Common myeloid progenitor, CD34-positive (primary cell): ENCODE measurements around the gene GIMAP2.

Experiments used
- CTCF ChIA-PET: fragments of 350-600 bp; sonication (Branson Sonifier 250); formaldehyde crosslinking; loops from one replicate; lab custom pipeline; 2021; ENCODE audit warnings: antibody characterized with exemption; lab: Charles Lee
- POLR2A ChIA-PET: fragments of 350-600 bp; sonication (Branson Sonifier 250); formaldehyde crosslinking; loops from one replicate; lab custom pipeline; 2021; ENCODE audit warnings: antibody characterized with exemption; lab: Charles Lee
- DNase-seq, 3 donors: peaks; one replicate each; pipeline versions ENCODE4 v3.0.0 to v3.0.0-alpha.2; 2013
- H3K27ac ChIP-seq, 2 experiments: 1 replicate in 1 of 2; 2 replicates in 1 of 2; pipeline ENCODE4 v1.7.0; 2013; ENCODE audit warnings: inconsistent platforms in 2 of 2, low read length in 2 of 2, mild to moderate bottlenecking in 2 of 2, low read depth in 1 of 2, moderate library complexity in 1 of 2; ENCODE audit not compliant: severe bottlenecking in 2 of 2, insufficient read depth in 1 of 2, poor library complexity in 1 of 2
- H3K27me3 ChIP-seq, 5 experiments: replicated peaks in 2 of 5; 1 replicate in 3 of 5; 2 replicates in 2 of 5; pipeline versions ENCODE4 v1.6.1 to v1.7.0; 2013; ENCODE audit warnings: low read length in 4 of 5, mild to moderate bottlenecking in 2 of 5, moderate library complexity in 2 of 5, inconsistent platforms in 1 of 5; ENCODE audit not compliant: insufficient read depth in 5 of 5, control insufficient read depth in 4 of 5
- H3K36me3 ChIP-seq, 4 experiments: 1 replicate in 2 of 4; 2 replicates in 2 of 4; pipeline versions ENCODE4 v1.6.1 to v1.7.0; 2013; ENCODE audit warnings: low read length in 3 of 4, control low read depth in 1 of 4, mild to moderate bottlenecking in 1 of 4; ENCODE audit not compliant: control insufficient read depth in 4 of 4, insufficient read depth in 4 of 4
- H3K4me1 ChIP-seq, 4 experiments: 1 replicate in 3 of 4; 2 replicates in 1 of 4; pipeline versions ENCODE4 v1.6.1 to v1.7.1; 2013; ENCODE audit warnings: low read length in 3 of 4, mild to moderate bottlenecking in 3 of 4, control low read depth in 1 of 4, inconsistent platforms in 1 of 4, moderate library complexity in 1 of 4; ENCODE audit not compliant: control insufficient read depth in 4 of 4, insufficient read depth in 4 of 4; ENCODE audit errors: control extremely low read depth in 1 of 4
- H3K4me3 ChIP-seq, 7 experiments: 1 replicate in 4 of 7; 2 replicates in 3 of 7; pipeline versions ENCODE4 v1.5.1 to v1.7.0; 2013; ENCODE audit warnings: mild to moderate bottlenecking in 7 of 7, low read length in 6 of 7, moderate library complexity in 6 of 7, inconsistent platforms in 2 of 7, low read depth in 2 of 7, control low read depth in 1 of 7; ENCODE audit not compliant: insufficient read depth in 4 of 7, control insufficient read depth in 1 of 7; ENCODE audit errors: extremely low read depth in 1 of 7
- H3K9me3 ChIP-seq, 5 experiments: 1 replicate in 4 of 5; 2 replicates in 1 of 5; pipeline versions ENCODE4 v1.6.1 to v1.7.1; 2013; ENCODE audit warnings: low read length in 4 of 5, mild to moderate bottlenecking in 2 of 5, inconsistent platforms in 1 of 5, low read depth in 1 of 5, moderate library complexity in 1 of 5; ENCODE audit not compliant: control insufficient read depth in 4 of 5, insufficient read depth in 2 of 5; ENCODE audit errors: control extremely low read depth in 1 of 5
- WGBS: methylation state at CpG from one replicate; pipeline ENCODE4 v1.1.5; 2013; ENCODE audit not compliant: insufficient coverage; 5-methylcytosine and 5-hydroxymethylcytosine counted together

GIMAP2 gene

DNA sequence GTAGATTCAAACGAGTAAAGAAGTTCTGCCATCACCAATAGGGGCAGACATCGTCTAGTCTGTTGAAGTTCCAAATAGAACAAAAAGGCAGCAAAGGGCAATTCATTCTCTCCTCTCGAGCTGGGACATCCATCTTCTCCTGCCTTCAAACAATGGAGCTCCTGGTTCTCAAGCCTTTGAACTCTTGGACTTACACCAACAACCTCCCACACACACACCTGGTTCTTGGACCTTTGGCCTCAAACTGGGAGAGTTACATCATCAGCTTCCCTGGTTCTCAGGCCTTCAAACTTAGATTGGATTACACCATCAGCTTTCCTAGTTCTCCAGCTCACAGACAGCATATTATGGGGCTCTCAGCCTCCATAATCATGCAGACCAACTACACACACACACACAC, 41.9 kb downstream of the GIMAP2 start:
- no peak for DNase-seq
- WGBS, result 95% methylated on average over 3 of the region's 3 CpGs
- CTCF ChIA-PET, result interaction anchor here (1.3 kb wide), 2 partner anchors 10 to 29 kb away, joined by 3 to 4 read pairs; partner anchors contain the start of gene GIMAP1

DNA sequence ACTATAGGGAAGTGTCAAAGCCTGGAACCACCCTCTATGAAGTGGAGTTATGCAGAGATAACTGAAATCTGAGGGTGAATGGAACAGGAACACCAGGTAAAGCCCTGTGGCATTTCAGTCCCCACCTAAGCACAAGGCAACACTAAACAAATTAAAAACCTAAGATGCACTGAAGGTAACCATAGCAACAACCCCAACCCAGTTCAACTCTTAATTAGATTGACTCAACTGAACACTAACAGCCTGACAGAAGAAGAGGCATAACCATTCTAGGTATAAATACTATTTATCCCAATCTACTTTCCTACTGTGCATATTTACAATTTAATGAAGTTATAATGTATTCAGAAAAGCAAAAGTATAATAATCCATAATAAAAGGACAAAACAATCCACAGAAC, 42.5 kb downstream of the GIMAP2 start:
- no peak for DNase-seq

More for the DNA sequence above, 41.9 kb downstream of the GIMAP2 start:
- H3K27me3 ChIP-seq, result no peaks in the 10 kb centered on the region
- H3K27ac ChIP-seq, result no peak overlapping the region
- no peak overlapping the region for H3K4me3 ChIP-seq
- H3K4me1 ChIP-seq, result peaks cover 0 to 8% (median 2%) of the 10 kb centered on the region in 4 experiments
- peaks cover 0 to 12% (median 4%) of the 10 kb centered on the region in 4 experiments for H3K36me3 ChIP-seq
- POLR2A ChIA-PET, result no interaction called here
- H3K9me3 ChIP-seq, result peaks cover 2 to 28% (median 12%) of the 10 kb centered on the region in 5 experiments

GRCh38 chr7:150728609-150729008, 43.1 kb downstream of the GIMAP2 start:
- H3K27ac ChIP-seq, result no peak overlapping the region
- POLR2A ChIA-PET, result interaction anchor here (0.5 kb wide), 1 partner anchor 209 kb away, joined by 3 read pairs; no protein-coding TSS in a partner anchor
- CTCF ChIA-PET, result interaction anchor here (0.9 kb wide), 1 partner anchor 14 kb away, joined by 3 read pairs; no protein-coding TSS in a partner anchor

More for the DNA sequence above, 42.5 kb downstream of the GIMAP2 start:
- CTCF ChIA-PET, result interaction anchor here (1.3 kb wide), 2 partner anchors 11 to 28 kb away, joined by 3 to 4 read pairs; partner anchors contain the start of gene GIMAP1
- peaks cover 2 to 28% (median 12%) of the 10 kb centered on the region in 5 experiments for H3K9me3 ChIP-seq
- POLR2A ChIA-PET, result no interaction called here
- H3K36me3 ChIP-seq, result peaks cover 0 to 10% (median 2%) of the 10 kb centered on the region in 4 experiments
- no peak overlapping the region for H3K27ac ChIP-seq
- no peaks in the 10 kb centered on the region for H3K27me3 ChIP-seq
- no peak overlapping the region for H3K4me3 ChIP-seq
- peaks cover 0 to 5% (median 2%) of the 10 kb centered on the region in 4 experiments for H3K4me1 ChIP-seq

DNA sequence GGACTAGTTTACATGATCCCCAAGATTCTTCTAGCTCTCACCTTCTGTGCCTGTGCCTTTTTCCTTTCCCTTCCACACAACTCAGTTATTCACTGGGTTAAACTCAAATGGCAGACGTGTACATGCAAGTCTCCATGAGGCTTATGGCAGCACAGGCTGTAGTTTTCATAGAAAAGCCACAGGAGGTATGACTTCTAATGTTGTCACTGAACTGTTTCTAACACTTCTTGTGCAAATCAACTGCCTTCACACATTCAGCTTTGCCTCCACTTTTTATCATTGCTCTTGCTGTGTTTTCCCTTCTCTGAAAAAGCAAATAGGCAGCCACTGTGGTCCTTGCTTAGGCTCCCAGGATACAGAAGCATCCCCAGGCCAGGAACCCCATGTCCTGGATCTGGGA, 46.4 kb downstream of the GIMAP2 start:
- peaks cover 0 to 6% (median 3%) of the 10 kb centered on the region in 4 experiments for H3K4me1 ChIP-seq
- peaks cover 2 to 18% (median 7%) of the 10 kb centered on the region in 5 experiments for H3K9me3 ChIP-seq
- H3K27me3 ChIP-seq, result no peaks in the 10 kb centered on the region
- H3K4me3 ChIP-seq, result no peak overlapping the region
- 80% methylated on average over 1 of the region's 1 CpG for WGBS
- peaks cover 0 to 4% (median 0%) of the 10 kb centered on the region in 4 experiments for H3K36me3 ChIP-seq
- POLR2A ChIA-PET, result no interaction called here
- CTCF ChIA-PET, result interaction anchor here (0.6 to 2.6 kb wide), 5 partner anchors 10 to 146 kb away, joined by 3 to 12 read pairs (median 5); no protein-coding TSS in a partner anchor
- no peak for DNase-seq
- no peak overlapping the region for H3K27ac ChIP-seq

More at GRCh38 chr7:150728609-150729008, 43.1 kb downstream of the GIMAP2 start:
- no peak overlapping the region for H3K4me3 ChIP-seq
- H3K4me1 ChIP-seq, result peaks cover 0 to 2% (median 0%) of the 10 kb centered on the region in 4 experiments
- no peak for DNase-seq
- H3K36me3 ChIP-seq, result peaks cover 0 to 10% (median 1%) of the 10 kb centered on the region in 4 experiments
- peaks cover 2 to 28% (median 12%) of the 10 kb centered on the region in 5 experiments for H3K9me3 ChIP-seq
- no peaks in the 10 kb centered on the region for H3K27me3 ChIP-seq

DNA sequence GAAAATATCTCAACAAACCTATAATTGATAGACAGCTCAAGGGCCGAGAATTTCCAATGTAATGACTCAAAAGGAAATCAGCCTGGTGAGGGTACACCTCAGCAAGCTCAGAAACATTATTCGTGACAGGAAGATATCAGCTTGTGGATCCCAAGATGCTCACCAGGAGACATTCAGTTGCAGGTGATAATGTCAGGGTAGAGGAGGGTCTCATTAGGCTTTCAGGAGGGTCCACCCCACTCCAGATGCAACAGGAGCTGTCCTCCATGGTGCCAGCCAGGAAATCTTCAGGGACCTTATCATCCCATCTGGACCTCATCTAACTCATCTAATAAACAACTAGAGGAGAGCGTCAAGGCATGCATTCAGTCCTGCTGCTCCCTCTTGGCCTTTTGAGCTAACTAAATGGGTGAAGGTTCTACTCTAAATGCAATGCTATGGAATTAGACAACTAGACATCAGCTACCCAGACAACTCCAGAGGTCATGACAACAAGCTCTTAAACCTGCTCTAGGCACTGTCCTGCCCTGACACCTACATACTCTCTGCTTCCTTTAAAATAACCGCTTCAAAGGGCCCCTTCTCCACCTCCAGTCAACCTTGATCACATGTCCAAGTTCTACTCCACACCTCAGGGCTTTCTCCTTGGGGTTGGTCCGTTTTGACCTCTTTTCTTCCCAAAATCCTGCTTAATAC, 47.4 kb downstream of the GIMAP2 start:
- POLR2A ChIA-PET, result no interaction called here
- no peak overlapping the region for H3K27ac ChIP-seq

DNA sequence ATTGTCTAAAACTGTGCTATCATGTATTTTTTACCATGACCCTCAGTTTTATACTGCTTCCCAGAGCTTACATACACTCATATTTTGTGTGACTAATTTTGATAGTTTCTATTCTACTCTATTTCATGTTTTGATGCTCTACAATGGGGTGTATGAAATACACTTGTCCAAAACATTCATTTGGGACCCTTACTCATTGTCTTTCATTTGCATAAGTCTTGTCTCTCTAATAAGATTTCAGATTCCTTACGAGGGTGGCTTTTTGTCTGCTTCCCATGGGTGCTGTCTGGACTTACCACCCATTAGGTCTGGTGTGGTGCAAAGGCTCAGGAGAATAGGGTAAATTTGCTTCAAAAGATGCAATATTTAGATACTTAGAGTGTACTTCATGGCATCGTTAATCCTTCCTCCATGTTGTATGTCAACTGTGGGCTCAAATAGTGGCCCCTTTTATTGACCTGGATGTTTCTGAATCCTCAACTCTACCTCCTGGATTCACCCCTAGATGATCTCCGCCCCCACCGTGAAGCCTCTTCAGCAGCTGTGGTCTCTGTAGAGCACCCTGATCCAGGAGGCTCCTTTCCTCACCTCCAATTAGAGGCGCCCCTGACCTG, 48.1 kb downstream of the GIMAP2 start:
- Histone ChIP-seq H3K27ac (no peak overlapping the region), H3K9me3 (peaks cover 0 to 4% (median 0%) of the 10 kb centered on the region in 5 experiments), H3K36me3 (no peaks in the 10 kb centered on the region), H3K4me1 (peaks cover 2 to 21% (median 19%) of the 10 kb centered on the region in 4 experiments), H3K27me3 (no peaks in the 10 kb centered on the region), H3K4me3 (no peak overlapping the region)
- 96% methylated on average over 4 of the region's 5 CpGs for WGBS
- ChIA-PET CTCF (interaction anchor here (0.8 to 2.6 kb wide), 2 partner anchors 9 to 47 kb away, joined by 4 to 12 read pairs; no protein-coding TSS in a partner anchor), POLR2A (no interaction called here)
- no peak for DNase-seq

More for the DNA sequence above, 47.4 kb downstream of the GIMAP2 start:
- WGBS, result 97% methylated on average over 4 of the region's 5 CpGs
- Histone ChIP-seq H3K27me3 (no peaks in the 10 kb centered on the region), H3K4me1 (peaks cover 0 to 15% (median 13%) of the 10 kb centered on the region in 4 experiments), H3K36me3 (no peaks in the 10 kb centered on the region), H3K9me3 (peaks cover 0 to 9% (median 2%) of the 10 kb centered on the region in 5 experiments), H3K4me3 (no peak overlapping the region)
- CTCF ChIA-PET, result interaction anchor here (0.8 to 2.6 kb wide), 5 partner anchors 9 to 145 kb away, joined by 3 to 12 read pairs (median 5); no protein-coding TSS in a partner anchor
- no peak for DNase-seq
